Measurements from ENCODE around the gene KCNN3. TPM values are rescaled to one million over a fixed set of nuclear protein-coding genes. Genes with fewer than 3 reads are reported as not detected.

Gene KCNN3
- total RNA-seq, 2 experiments from 2014 or later, result 0.06 TPM; not detected in 1

- H3K27ac Mint-ChIP-seq, result peak overlapping the region; percentile 35
- POLR2A ChIA-PET, result interaction anchor here (0.6 to 1.5 kb wide), 4 partner anchors 8 to 39 kb away, joined by 3 to 5 read pairs (median 4); no protein-coding TSS in a partner anchor
- H3K27me3 Mint-ChIP-seq, result no peaks in the 10 kb centered on the region
- DNase-seq, result no peak
- no peak for ATAC-seq (ENCODE audit: low read depth)
- H3K36me3 Mint-ChIP-seq, result no peaks in the 10 kb centered on the region
- no peaks in the 10 kb centered on the region for H3K9me3 Mint-ChIP-seq
- peaks cover 8% of the 10 kb centered on the region for H3K4me1 Mint-ChIP-seq
- H3K4me3 Mint-ChIP-seq, result no peak overlapping the region
These were observed 49.4 kb downstream of the KCNN3 start for GRCh38 chr1:154820646-154821045.

GRCh38 chr1:154819628-154820590 lies 50.2 kb downstream of the KCNN3 start:
- no peak for DNase-seq
- ATAC-seq (ENCODE audit: low read depth), result peak; percentile 89
- POLR2A ChIA-PET, result interaction anchor here (0.6 to 1.5 kb wide), 4 partner anchors 9 to 40 kb away, joined by 3 to 5 read pairs (median 4); no protein-coding TSS in a partner anchor

DNA sequence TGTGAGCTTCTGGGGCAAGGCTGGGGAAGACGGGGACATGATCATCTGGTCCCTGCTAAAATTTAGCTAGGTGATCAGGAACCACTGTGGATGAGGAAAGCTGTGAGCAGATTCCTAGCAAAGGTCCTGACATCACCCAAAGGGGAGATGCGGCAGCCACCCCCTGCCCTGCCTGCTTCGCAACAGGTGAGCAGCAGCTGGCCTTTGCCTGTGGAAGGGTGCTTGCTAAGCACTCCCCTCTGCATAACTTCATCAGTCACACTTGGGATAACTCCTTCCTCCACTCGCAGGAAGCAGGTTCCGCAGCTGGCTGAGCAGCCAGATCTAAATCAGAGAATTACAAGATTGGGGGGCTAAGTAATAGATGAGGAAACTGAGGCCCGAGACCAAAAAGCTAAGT lies 51.2 kb downstream of the KCNN3 start:
- DNase-seq, result no peak
- ATAC-seq (ENCODE audit: low read depth), result no peak
- POLR2A ChIA-PET, result no interaction called here
- Mint-ChIP-seq H3K4me3 (no peak overlapping the region), H3K4me1 (peaks cover 8% of the 10 kb centered on the region), H3K9me3 (no peaks in the 10 kb centered on the region), H3K36me3 (no peaks in the 10 kb centered on the region), H3K27me3 (no peaks in the 10 kb centered on the region), H3K27ac (no peak overlapping the region)

More at GRCh38 chr1:154819628-154820590, 50.2 kb downstream of the KCNN3 start:
- no peaks in the 10 kb centered on the region for H3K27me3 Mint-ChIP-seq
- H3K36me3 Mint-ChIP-seq, result no peaks in the 10 kb centered on the region
- H3K27ac Mint-ChIP-seq, result peak overlapping the region; percentile 35
- peaks cover 8% of the 10 kb centered on the region for H3K4me1 Mint-ChIP-seq
- H3K9me3 Mint-ChIP-seq, result no peaks in the 10 kb centered on the region
- no peak overlapping the region for H3K4me3 Mint-ChIP-seq

GRCh38 chr1:154816937-154817336 lies 53.1 kb downstream of the KCNN3 start:
- H3K27me3 Mint-ChIP-seq, result peaks cover 2% of the 10 kb centered on the region
- no peak overlapping the region for H3K27ac Mint-ChIP-seq
- H3K4me3 Mint-ChIP-seq, result no peak overlapping the region
- peaks cover 8% of the 10 kb centered on the region for H3K4me1 Mint-ChIP-seq
- DNase-seq (no peak), ATAC-seq (ENCODE audit: low read depth) (no peak)
- POLR2A ChIA-PET, result no interaction called here
- no peaks in the 10 kb centered on the region for H3K36me3 Mint-ChIP-seq
- no peaks in the 10 kb centered on the region for H3K9me3 Mint-ChIP-seq

DNA sequence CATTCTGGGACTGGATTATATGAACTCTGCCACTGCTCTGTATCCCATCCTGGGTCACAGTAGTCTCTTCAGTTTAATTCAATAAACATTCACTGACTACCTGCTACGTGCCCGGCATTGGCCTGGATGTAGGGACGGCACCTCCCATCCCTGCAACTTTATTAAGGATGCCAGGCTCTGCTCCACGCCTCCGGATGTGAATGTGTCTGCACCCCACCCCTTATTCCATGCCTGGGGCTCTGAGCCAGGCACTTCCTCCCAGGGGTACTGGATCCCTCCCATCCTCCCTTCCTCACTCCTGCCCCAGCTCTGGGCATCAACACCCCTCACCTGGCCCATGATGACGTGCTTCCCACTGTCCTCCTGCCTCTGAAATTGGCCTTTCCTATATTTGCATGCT lies 53.7 kb downstream of the KCNN3 start:
- Mint-ChIP-seq H3K27me3 (peaks cover 2% of the 10 kb centered on the region), H3K4me3 (no peak overlapping the region), H3K27ac (no peak overlapping the region), H3K4me1 (peaks cover 8% of the 10 kb centered on the region), H3K36me3 (no peaks in the 10 kb centered on the region), H3K9me3 (no peaks in the 10 kb centered on the region)
- POLR2A ChIA-PET, result no interaction called here
- ATAC-seq (ENCODE audit: low read depth) (no peak), DNase-seq (no peak)

GRCh38 chr1:154813846-154814505 lies 56.1 kb downstream of the KCNN3 start:
- POLR2A ChIA-PET, result no interaction called here
- no peak for ATAC-seq (ENCODE audit: low read depth)
- DNase-seq, result no peak
- Mint-ChIP-seq H3K27me3 (peaks cover 2% of the 10 kb centered on the region), H3K36me3 (no peaks in the 10 kb centered on the region), H3K27ac (no peak overlapping the region), H3K9me3 (no peaks in the 10 kb centered on the region), H3K4me1 (peaks cover 13% of the 10 kb centered on the region), H3K4me3 (no peak overlapping the region)

DNA sequence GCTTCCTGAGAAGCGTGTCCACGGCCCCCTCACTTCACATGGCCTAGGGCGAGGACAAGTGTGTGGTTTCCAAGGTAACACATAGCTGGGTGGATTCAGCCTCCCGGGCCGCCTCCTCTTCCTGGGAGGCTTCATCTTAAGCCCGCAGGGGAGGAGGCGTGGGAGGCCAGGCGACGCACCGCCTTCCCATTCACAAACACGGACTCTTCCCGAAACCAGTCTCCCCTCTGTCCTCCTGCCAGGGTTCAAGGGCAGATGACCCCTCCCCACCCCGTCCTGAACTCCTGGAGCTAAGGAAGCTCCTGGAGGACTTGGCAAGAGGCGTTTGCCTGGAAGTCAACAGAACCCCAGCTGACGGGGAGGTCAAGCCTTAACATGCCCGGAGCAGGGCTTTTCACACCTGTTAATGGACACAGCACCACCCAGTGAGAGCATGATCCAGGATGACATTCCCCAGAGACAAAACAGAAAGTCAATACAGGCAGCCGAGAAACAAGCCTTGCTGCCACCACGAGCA lies 56.7 kb downstream of the KCNN3 start:
- DNase-seq (no peak), ATAC-seq (ENCODE audit: low read depth) (no peak)
- POLR2A ChIA-PET, result no interaction called here
- Mint-ChIP-seq H3K9me3 (no peaks in the 10 kb centered on the region), H3K27ac (no peak overlapping the region), H3K4me3 (no peak overlapping the region), H3K27me3 (peaks cover 2% of the 10 kb centered on the region), H3K4me1 (peaks cover 13% of the 10 kb centered on the region), H3K36me3 (no peaks in the 10 kb centered on the region)

DNA sequence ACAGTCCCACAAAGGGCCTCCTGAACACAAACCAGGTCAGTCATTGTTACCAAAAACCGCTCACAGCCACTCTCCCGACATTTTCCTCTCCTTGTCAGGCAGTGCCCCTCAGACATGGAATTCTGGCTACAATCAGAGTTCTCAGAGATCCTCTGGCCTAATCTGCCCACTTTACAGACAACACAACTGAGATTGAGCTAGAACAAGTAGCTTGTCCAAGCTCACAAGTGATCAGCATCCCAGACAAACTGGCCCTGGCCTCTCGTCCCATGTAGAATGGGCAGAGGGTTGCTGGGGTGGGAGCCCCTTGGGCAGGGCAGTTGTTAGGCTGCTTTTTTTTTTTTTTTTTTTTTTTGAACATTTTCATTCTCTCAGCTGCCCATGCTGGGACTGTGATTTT lies 57.2 kb downstream of the KCNN3 start:
- no peak for DNase-seq
- ATAC-seq (ENCODE audit: low read depth), result no peak
- POLR2A ChIA-PET, result no interaction called here
- peaks cover 13% of the 10 kb centered on the region for H3K4me1 Mint-ChIP-seq
- H3K27me3 Mint-ChIP-seq, result peaks cover 2% of the 10 kb centered on the region
- H3K36me3 Mint-ChIP-seq, result no peaks in the 10 kb centered on the region
- H3K4me3 Mint-ChIP-seq, result no peak overlapping the region
- no peak overlapping the region for H3K27ac Mint-ChIP-seq
- H3K9me3 Mint-ChIP-seq, result no peaks in the 10 kb centered on the region

- ATAC-seq (ENCODE audit: low read depth), result no peak
- H3K4me1 Mint-ChIP-seq, result peaks cover 16% of the 10 kb centered on the region
- peaks cover 10% of the 10 kb centered on the region for H3K27me3 Mint-ChIP-seq
- no peak for DNase-seq
- H3K27ac Mint-ChIP-seq, result no peak overlapping the region
- H3K9me3 Mint-ChIP-seq, result no peaks in the 10 kb centered on the region
- POLR2A ChIA-PET, result no interaction called here
- H3K4me3 Mint-ChIP-seq, result no peak overlapping the region
- H3K36me3 Mint-ChIP-seq, result no peaks in the 10 kb centered on the region
These were observed 59.5 kb downstream of the KCNN3 start for GRCh38 chr1:154810571-154810970.

DNA sequence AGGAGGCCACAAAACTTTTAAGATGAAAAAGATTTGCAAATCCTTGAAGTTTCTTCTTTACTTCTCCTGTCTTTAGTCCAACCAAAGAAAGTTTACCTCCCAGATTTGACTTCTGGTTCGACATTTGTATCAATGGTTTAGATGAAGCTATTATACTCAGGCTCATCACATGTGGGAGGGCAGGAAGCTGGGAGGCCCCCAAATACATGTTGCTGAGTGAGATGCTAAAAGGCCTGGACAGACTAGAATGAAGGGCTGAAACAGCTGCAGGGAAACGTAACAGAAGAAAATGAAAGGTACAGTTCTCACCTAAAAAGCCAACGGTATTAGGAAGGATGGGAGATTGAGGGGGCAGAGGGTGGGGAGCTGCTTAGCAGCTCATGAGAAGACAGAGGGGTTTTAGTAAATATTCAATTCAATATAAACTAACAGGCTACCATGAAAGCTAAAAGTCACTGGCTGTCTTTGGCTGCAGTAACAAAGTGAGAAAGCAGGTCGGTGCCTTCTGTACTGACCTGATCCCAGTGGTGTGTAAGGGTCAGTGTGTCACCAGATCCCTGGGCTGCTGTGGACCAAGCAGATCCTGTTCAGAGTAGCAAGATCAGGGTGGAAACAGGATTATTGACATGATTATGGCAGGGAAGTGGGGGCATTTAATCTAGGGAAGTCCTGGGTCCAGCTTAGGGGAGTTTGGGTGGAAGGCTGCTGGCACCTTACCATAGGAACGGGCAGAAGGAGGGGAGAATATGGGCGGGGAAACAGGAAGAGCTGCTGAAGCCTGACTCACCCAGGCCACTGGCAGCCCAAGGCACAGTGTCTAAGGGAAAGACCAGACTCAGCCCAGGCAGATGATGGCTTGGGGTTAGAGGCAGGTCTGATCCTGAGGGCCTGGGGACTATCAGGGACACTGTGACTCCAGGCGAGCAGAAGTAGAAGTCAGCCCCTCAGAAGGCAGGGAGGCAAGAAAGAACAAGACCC lies 60.4 kb downstream of the KCNN3 start:
- POLR2A ChIA-PET, result no interaction called here
- ATAC-seq (ENCODE audit: low read depth), result peak; percentile 36
- peaks cover 16% of the 10 kb centered on the region for H3K4me1 Mint-ChIP-seq

GRCh38 chr1:154808909-154809262 lies 61.2 kb downstream of the KCNN3 start:
- H3K27me3 Mint-ChIP-seq, result peaks cover 18% of the 10 kb centered on the region

More for the DNA sequence above, 60.4 kb downstream of the KCNN3 start:
- Mint-ChIP-seq H3K36me3 (no peaks in the 10 kb centered on the region), H3K27ac (peak overlapping the region; percentile 23), H3K4me3 (peak overlapping the region; percentile 7), H3K9me3 (no peaks in the 10 kb centered on the region), H3K27me3 (peaks cover 13% of the 10 kb centered on the region)
- DNase-seq, result no peak

GRCh38 chr1:154808261-154808908 lies 61.7 kb downstream of the KCNN3 start:
- no peaks in the 10 kb centered on the region for H3K9me3 Mint-ChIP-seq
- no peaks in the 10 kb centered on the region for H3K36me3 Mint-ChIP-seq
- H3K4me3 Mint-ChIP-seq, result no peak overlapping the region
- DNase-seq (no peak), ATAC-seq (ENCODE audit: low read depth) (no peak)
- POLR2A ChIA-PET, result no interaction called here
- H3K4me1 Mint-ChIP-seq, result peaks cover 16% of the 10 kb centered on the region
- no peak overlapping the region for H3K27ac Mint-ChIP-seq
- H3K27me3 Mint-ChIP-seq, result peaks cover 18% of the 10 kb centered on the region

More at GRCh38 chr1:154808909-154809262, 61.2 kb downstream of the KCNN3 start:
- DNase-seq (no peak), ATAC-seq (ENCODE audit: low read depth) (no peak)
- Mint-ChIP-seq H3K9me3 (no peaks in the 10 kb centered on the region), H3K4me1 (peaks cover 16% of the 10 kb centered on the region), H3K36me3 (no peaks in the 10 kb centered on the region), H3K4me3 (no peak overlapping the region), H3K27ac (no peak overlapping the region)
- POLR2A ChIA-PET, result no interaction called here

Data from activated naive CD8-positive, alpha-beta T cell treated with anti-CD3 and anti-CD28 coated beads, Interleukin-2, amount 10 ng/mL, durations not matched to agents 7 days and 5 days (primary cell).